Immature natural killer cell (primary cell): Measurements from ENCODE around the gene SRSF9. TPM values are rescaled to one million over a fixed set of nuclear protein-coding genes. Genes with fewer than 3 reads are reported as not detected.
"Not testable (repeated sequence)": the region's sequence is repeated elsewhere in the genome, so short reads cannot be mapped to it uniquely, and the experiment has no call there.

ENCODE experiments used
- DNase-seq, 3 donors: peaks; one replicate each; pipeline ENCODE4 v3.0.0; 2022; ENCODE audit warnings: mixed read lengths in 1 of 3
- H3K27ac Mint-ChIP-seq, 6 donors: one replicate each; pipeline ENCODE4 v1.8.0; 2020; ENCODE audit warnings: mixed read lengths in 6 of 6, mild to moderate bottlenecking in 5 of 6, inconsistent platforms in 4 of 6, moderate library complexity in 3 of 6
- H3K27me3 Mint-ChIP-seq, 3 donors: one replicate each; pipeline ENCODE4 v1.8.0; 2020 to 2021; ENCODE audit warnings: low read depth in 3 of 3, mild to moderate bottlenecking in 3 of 3, mixed read lengths in 3 of 3, moderate library complexity in 3 of 3, inconsistent platforms in 1 of 3
- H3K36me3 Mint-ChIP-seq, 3 donors: one replicate each; pipeline ENCODE4 v1.8.0; 2020; ENCODE audit warnings: mixed read lengths in 3 of 3, inconsistent platforms in 2 of 3, mild to moderate bottlenecking in 2 of 3
- H3K4me1 Mint-ChIP-seq, 2 donors: one replicate each; pipeline ENCODE4 v1.8.0; 2020; ENCODE audit warnings: inconsistent platforms in 2 of 2, mild to moderate bottlenecking in 2 of 2, mixed read lengths in 2 of 2, moderate library complexity in 1 of 2
- H3K4me3 Mint-ChIP-seq, 5 donors: one replicate each; pipeline ENCODE4 v1.8.0; 2020; ENCODE audit warnings: mild to moderate bottlenecking in 5 of 5, mixed read lengths in 5 of 5, inconsistent platforms in 3 of 5, moderate library complexity in 3 of 5
- H3K9me3 Mint-ChIP-seq, 6 donors: one replicate each; pipeline ENCODE4 v1.8.0; 2020; ENCODE audit warnings: mild to moderate bottlenecking in 6 of 6, mixed read lengths in 6 of 6, inconsistent platforms in 4 of 6, moderate library complexity in 3 of 6
- polyA plus RNA-seq, 3 donors: library from polyadenylated mRNA; unstranded; fragments of 300-500 nt; fragmentation: Illumina TruSeq; gene quantifications; one replicate each; pipeline ENCODE4 v1.2.3, GENCODE V29; 2021

The SRSF9 gene
- polyA plus RNA-seq, 3 donors from 2014 or later = 221 to 292 (median 271) TPM

GRCh38 chr12:120490833-120491512 lies 21.4 kb upstream of the SRSF9 start:
- no peak for DNase-seq
- Mint-ChIP-seq H3K4me1 (peaks cover 20 to 28% of the 10 kb centered on the region in 2 donors), H3K27me3 (peaks cover 3 to 5% (median 3%) of the 10 kb centered on the region in 3 donors), H3K9me3 (no peaks in the 10 kb centered on the region), H3K4me3 (no peak overlapping the region), H3K36me3 (peaks cover 5 to 11% (median 10%) of the 10 kb centered on the region in 3 donors), H3K27ac (peak overlapping the region in 4 of 6 donors; percentile 27 to 68 (median 48))

GRCh38 chr12:120490325-120490724 lies 20.8 kb upstream of the SRSF9 start:
- Mint-ChIP-seq H3K4me1 (peaks cover 16 to 21% of the 10 kb centered on the region in 2 donors), H3K27me3 (peaks cover 0 to 2% (median 0%) of the 10 kb centered on the region in 3 donors), H3K4me3 (no peak overlapping the region), H3K36me3 (peaks cover 5 to 11% (median 10%) of the 10 kb centered on the region in 3 donors), H3K9me3 (no peaks in the 10 kb centered on the region), H3K27ac (peak overlapping the region in 1 of 6 donors; percentile 55)
- no peak for DNase-seq

GRCh38 chr12:120489018-120489417 lies 19.5 kb upstream of the SRSF9 start:
- H3K9me3 Mint-ChIP-seq = no peaks in the 10 kb centered on the region
- no peak for DNase-seq
- H3K36me3 Mint-ChIP-seq = peaks cover 5 to 12% (median 11%) of the 10 kb centered on the region in 3 donors
- H3K4me3 Mint-ChIP-seq = no peak overlapping the region
- no peaks in the 10 kb centered on the region for H3K27me3 Mint-ChIP-seq
- H3K4me1 Mint-ChIP-seq = peaks cover 11 to 16% of the 10 kb centered on the region in 2 donors
- peak overlapping the region in 2 of 6 donors; percentile 9 to 22 for H3K27ac Mint-ChIP-seq

- Mint-ChIP-seq H3K27me3 (no peaks in the 10 kb centered on the region), H3K27ac (peak overlapping the region in 4 of 6 donors; percentile 17 to 45 (median 32)), H3K9me3 (no peaks in the 10 kb centered on the region), H3K4me3 (no peak overlapping the region), H3K4me1 (peaks cover 19 to 25% of the 10 kb centered on the region in 2 donors), H3K36me3 (peaks cover 9 to 20% (median 15%) of the 10 kb centered on the region in 3 donors)
- DNase-seq = no peak
These were observed 18.6 kb upstream of the SRSF9 start for GRCh38 chr12:120488057-120488640.

GRCh38 chr12:120487552-120487951 lies 18.0 kb upstream of the SRSF9 start:
- not testable (repeated sequence) for H3K27me3 Mint-ChIP-seq, H3K9me3 Mint-ChIP-seq, H3K4me3 Mint-ChIP-seq, DNase-seq
- Mint-ChIP-seq H3K4me1 (peaks cover 24 to 31% of the 10 kb centered on the region in 2 donors), H3K36me3 (peaks cover 11 to 22% (median 15%) of the 10 kb centered on the region in 3 donors), H3K27ac (peak overlapping the region in 2 of 6 donors; percentile 8 to 23)

- H3K4me1 Mint-ChIP-seq = peaks cover 36 to 44% of the 10 kb centered on the region in 2 donors
- peaks cover 13 to 24% (median 15%) of the 10 kb centered on the region in 3 donors for H3K36me3 Mint-ChIP-seq
- no peak for DNase-seq
- no peaks in the 10 kb centered on the region for H3K9me3 Mint-ChIP-seq
- H3K4me3 Mint-ChIP-seq = no peak overlapping the region
- no peak overlapping the region for H3K27ac Mint-ChIP-seq
- H3K27me3 Mint-ChIP-seq = peaks cover 0 to 4% (median 2%) of the 10 kb centered on the region in 3 donors
These were observed 16.7 kb upstream of the SRSF9 start for GRCh38 chr12:120485961-120486881.

GRCh38 chr12:120483621-120484020 lies 14.1 kb upstream of the SRSF9 start:
- Mint-ChIP-seq H3K4me1 (peaks cover 52 to 57% of the 10 kb centered on the region in 2 donors), H3K9me3 (no peaks in the 10 kb centered on the region), H3K36me3 (peaks cover 8 to 19% (median 15%) of the 10 kb centered on the region in 3 donors), H3K27me3 (peaks cover 3 to 11% (median 8%) of the 10 kb centered on the region in 3 donors), H3K27ac (peak overlapping the region in 5 of 6 donors; percentile 43 to 89 (median 76)), H3K4me3 (peak overlapping the region in 2 of 5 donors; percentile 3 to 8)
- no peak for DNase-seq

- Mint-ChIP-seq H3K9me3 (no peaks in the 10 kb centered on the region), H3K4me1 (peaks cover 56 to 58% of the 10 kb centered on the region in 2 donors), H3K36me3 (peaks cover 8 to 14% (median 8%) of the 10 kb centered on the region in 3 donors), H3K4me3 (peak overlapping the region; percentile 87 to 95 (median 89)), H3K27ac (peak overlapping the region; percentile 94 to 100 (median 98)), H3K27me3 (peaks cover 3 to 12% (median 8%) of the 10 kb centered on the region in 3 donors)
- peak; percentile 76 to 79 (median 78) for DNase-seq
These were observed 11.6 kb upstream of the SRSF9 start for GRCh38 chr12:120481022-120481767.

- H3K27me3 Mint-ChIP-seq = peaks cover 3 to 12% (median 8%) of the 10 kb centered on the region in 3 donors
- H3K4me1 Mint-ChIP-seq = peaks cover 65 to 66% of the 10 kb centered on the region in 2 donors
- H3K4me3 Mint-ChIP-seq = peak overlapping the region; percentile 87 to 95 (median 89)
- peaks cover 8 to 14% (median 8%) of the 10 kb centered on the region in 3 donors for H3K36me3 Mint-ChIP-seq
- H3K9me3 Mint-ChIP-seq = no peaks in the 10 kb centered on the region
- H3K27ac Mint-ChIP-seq = peak overlapping the region; percentile 94 to 100 (median 98)
- no peak for DNase-seq
These were observed 10.7 kb upstream of the SRSF9 start for GRCh38 chr12:120480211-120480610.

GRCh38 chr12:120479458-120479857 lies 9.9 kb upstream of the SRSF9 start:
- H3K27ac Mint-ChIP-seq = peak overlapping the region; percentile 94 to 100 (median 98)
- H3K36me3 Mint-ChIP-seq = peaks cover 8 to 14% (median 11%) of the 10 kb centered on the region in 3 donors
- H3K4me3 Mint-ChIP-seq = peak overlapping the region; percentile 87 to 95 (median 89)
- H3K9me3 Mint-ChIP-seq = no peaks in the 10 kb centered on the region
- peaks cover 3 to 12% (median 8%) of the 10 kb centered on the region in 3 donors for H3K27me3 Mint-ChIP-seq
- no peak for DNase-seq
- peaks cover 72 to 73% of the 10 kb centered on the region in 2 donors for H3K4me1 Mint-ChIP-seq

- Mint-ChIP-seq H3K9me3 (no peaks in the 10 kb centered on the region), H3K4me3 (peak overlapping the region in 1 of 5 donors; percentile 51), H3K27me3 (peaks cover 0 to 3% (median 2%) of the 10 kb centered on the region in 3 donors), H3K27ac (peak overlapping the region; percentile 67 to 85 (median 78)), H3K36me3 (peaks cover 0 to 4% (median 4%) of the 10 kb centered on the region in 3 donors), H3K4me1 (peaks cover 71% of the 10 kb centered on the region in 2 donors)
- DNase-seq = no peak
These were observed 6.1 kb upstream of the SRSF9 start for GRCh38 chr12:120475643-120476042.

GRCh38 chr12:120474616-120474960 lies 5.0 kb upstream of the SRSF9 start:
- peak overlapping the region; percentile 41 to 86 (median 70) for H3K27ac Mint-ChIP-seq
- no peaks in the 10 kb centered on the region for H3K9me3 Mint-ChIP-seq
- peaks cover 1 to 4% (median 2%) of the 10 kb centered on the region in 3 donors for H3K27me3 Mint-ChIP-seq
- H3K36me3 Mint-ChIP-seq = peaks cover 3 to 7% (median 7%) of the 10 kb centered on the region in 3 donors
- no peak for DNase-seq
- peak overlapping the region in 2 of 5 donors; percentile 14 to 15 for H3K4me3 Mint-ChIP-seq
- H3K4me1 Mint-ChIP-seq = peaks cover 68 to 70% of the 10 kb centered on the region in 2 donors
